Motor neuron (in vitro differentiated cells): ENCODE measurements around the gene TIPIN. TPM values are rescaled to one million over a fixed set of nuclear protein-coding genes. Genes with fewer than 3 reads are reported as not detected.

ENCODE experiments used
- ATAC-seq, 8 experiments: fragments of 200-7000 bp; cut with Tn5 transposase; replicated peaks in 6 of 8; 2 replicates each; pipeline ENCODE4 v1.8.0; 2021; ENCODE audit warnings: mild to moderate bottlenecking in 8 of 8, moderate library complexity in 8 of 8
- H3K27ac ChIP-seq, 2 donors: fragments of 250-450 bp; sonication (Bioruptor Pico); 2 replicates each; pipeline ENCODE4 v1.9.0; 2021; ENCODE audit warnings: antibody characterized with exemption in 2 of 2, mild to moderate bottlenecking in 2 of 2, moderate library complexity in 1 of 2
- H3K4me1 ChIP-seq, 2 donors: fragments of 250-450 bp; sonication (Bioruptor Pico); replicated peaks in 1 of 2; 2 replicates each; pipeline ENCODE4 v1.6.1; 2021; ENCODE audit warnings: antibody characterized with exemption in 2 of 2, mild to moderate bottlenecking in 2 of 2, moderate library complexity in 1 of 2
- H3K4me3 ChIP-seq, 5 donors: fragments of 250-450 bp; sonication (Bioruptor Pico); 2 replicates each; pipeline ENCODE4 v1.9.0; 2021; ENCODE audit warnings: antibody characterized with exemption in 5 of 5, mild to moderate bottlenecking in 5 of 5, moderate library complexity in 4 of 5
- WGBS, 10 experiments: fragments of 450-650 bp; shearing (Covaris generic); methylation state at CpG; one replicate each; pipeline ENCODE4 v1.0.0; 2022; 5-methylcytosine and 5-hydroxymethylcytosine counted together
- in situ Hi-C, 9 experiments: fragments of 400-800 bp; cut with MboI; loops; one replicate each; pipeline ENCODE4 v1.15.0; 2021; ENCODE audit warnings: low sequenced_read_pairs in 9 of 9, low pct_unique_long_range_greater_than_20kb in 2 of 9; ENCODE audit not compliant: unreplicated experiment in 9 of 9
- total RNA-seq, 8 experiments: library from RNA; unstranded; fragments of 300-600 nt; gene quantifications; 2 replicates each; pipeline versions ENCODE4 v1.2.3 to v1.2.4, GENCODE V29; 2022

Gene TIPIN
- 10 to 100 TPM in 7 of 8 experiments, 1 to 10 TPM in 1; 9.8 to 22.4 (median 13.2) TPM for total RNA-seq

GRCh38 chr15:66356359-66357236 lies at the start of gene TIPIN:
TSS of gene TIPIN (minus strand) at chr15:66356685. CDS start at chr15:66352947, 3,738 bp downstream.
- peak; percentile 97 to 100 (median 99) for ATAC-seq
- in situ Hi-C loops = no loop called here
- H3K27ac ChIP-seq = peak within 1 kb of the TSS; percentile 34 to 55
- WGBS, 10 experiments = 4 to 90% (median 20%) methylated on average over 3 to 16 of the region's 51 CpGs; no CpG with 5 or more reads in 2 of the 10 experiments
- H3K4me1 ChIP-seq = peaks cover 0 to 3% of the 10 kb centered on the region in 2 donors
- H3K4me3 ChIP-seq = peak within 1 kb of the TSS; percentile 45 to 56 (median 50)

GRCh38 chr15:66405615-66406014 lies 49.1 kb upstream of the TIPIN start:
- Histone ChIP-seq H3K27ac (peak overlapping the region in 1 of 2 donors; percentile 56), H3K4me1 (peaks cover 9 to 45% of the 10 kb centered on the region in 2 donors), H3K4me3 (no peak overlapping the region)
- ATAC-seq = peak in 1 of 8 experiments; percentile 54
- in situ Hi-C loops = no loop called here
- WGBS, 10 experiments = 0 to 86% (median 30%) methylated on average over 1 to 3 of the region's 3 CpGs; no CpG with 5 or more reads in 1 of the 10 experiments

- H3K4me3 ChIP-seq = no peak overlapping the region
- ATAC-seq = peak in 1 of 8 experiments; percentile 44
- peaks cover 9 to 45% of the 10 kb centered on the region in 2 donors for H3K4me1 ChIP-seq
- in situ Hi-C loops = no loop called here
- 67 to 100% (median 83%) methylated on average over 1 to 2 of the region's 2 CpGs; no CpG with 5 or more reads in 3 of the 10 experiments for WGBS, 10 experiments
- H3K27ac ChIP-seq = peak overlapping the region in 1 of 2 donors; percentile 56
These were observed 48.5 kb upstream of the TIPIN start for GRCh38 chr15:66405007-66405406.

GRCh38 chr15:66404532-66404931 lies 48.0 kb upstream of the TIPIN start:
- no peak for ATAC-seq
- in situ Hi-C loops = no loop called here
- H3K4me3 ChIP-seq = no peak overlapping the region
- peak overlapping the region in 1 of 2 donors; percentile 56 for H3K27ac ChIP-seq
- H3K4me1 ChIP-seq = peaks cover 9 to 45% of the 10 kb centered on the region in 2 donors
- 59 to 100% (median 78%) methylated on average over 2 to 7 of the region's 7 CpGs; no CpG with 5 or more reads in 2 of the 10 experiments for WGBS, 10 experiments

GRCh38 chr15:66404122-66404521 lies 47.6 kb upstream of the TIPIN start:
- WGBS, 10 experiments = 42 to 100% (median 81%) methylated on average over 1 to 8 of the region's 8 CpGs; no CpG with 5 or more reads in 1 of the 10 experiments
- no peak overlapping the region for H3K4me3 ChIP-seq
- in situ Hi-C loops = no loop called here
- ATAC-seq = no peak
- H3K27ac ChIP-seq = no peak overlapping the region
- H3K4me1 ChIP-seq = peaks cover 9 to 41% of the 10 kb centered on the region in 2 donors

GRCh38 chr15:66403323-66403722 lies 46.8 kb upstream of the TIPIN start:
- no peak overlapping the region for H3K27ac ChIP-seq

GRCh38 chr15:66402761-66403284 lies 46.3 kb upstream of the TIPIN start:
- 25 to 100% (median 90%) methylated on average over 1 to 3 of the region's 3 CpGs; no CpG with 5 or more reads in 1 of the 10 experiments for WGBS, 10 experiments
- Histone ChIP-seq H3K27ac (no peak overlapping the region), H3K4me1 (peaks cover 9 to 32% of the 10 kb centered on the region in 2 donors), H3K4me3 (no peak overlapping the region)
- in situ Hi-C loops = no loop called here
- no peak for ATAC-seq

More at GRCh38 chr15:66403323-66403722, 46.8 kb upstream of the TIPIN start:
- no peak overlapping the region for H3K4me3 ChIP-seq
- in situ Hi-C loops = no loop called here
- ATAC-seq = no peak
- WGBS, 10 experiments = 74 to 98% (median 85%) methylated on average over 1 to 5 of the region's 5 CpGs
- peaks cover 9 to 33% of the 10 kb centered on the region in 2 donors for H3K4me1 ChIP-seq

GRCh38 chr15:66401130-66402021 lies 44.9 kb upstream of the TIPIN start:
- Histone ChIP-seq H3K4me1 (peaks cover 9 to 32% of the 10 kb centered on the region in 2 donors), H3K27ac (no peak overlapping the region), H3K4me3 (no peak overlapping the region)
- ATAC-seq = peak in 3 of 8 experiments; percentile 31 to 79 (median 45)
- in situ Hi-C loops = no loop called here
- WGBS, 10 experiments = 53 to 92% (median 83%) methylated on average over 4 to 8 of the region's 8 CpGs; no CpG with 5 or more reads in 2 of the 10 experiments

GRCh38 chr15:66400351-66400774 lies 43.9 kb upstream of the TIPIN start:
- Histone ChIP-seq H3K4me1 (peaks cover 6 to 23% of the 10 kb centered on the region in 2 donors), H3K27ac (no peak overlapping the region), H3K4me3 (no peak overlapping the region)
- in situ Hi-C loops = no loop called here
- ATAC-seq = no peak
- WGBS, 10 experiments = 64 to 100% (median 86%) methylated on average over 1 to 3 of the region's 3 CpGs; no CpG with 5 or more reads in 2 of the 10 experiments

GRCh38 chr15:66399276-66399675 lies 42.8 kb upstream of the TIPIN start:
- Histone ChIP-seq H3K4me1 (peaks cover 0 to 12% of the 10 kb centered on the region in 2 donors), H3K27ac (no peak overlapping the region), H3K4me3 (no peak overlapping the region)
- no peak for ATAC-seq
- 80 to 100% (median 90%) methylated on average over 2 to 7 of the region's 8 CpGs; no CpG with 5 or more reads in 3 of the 10 experiments for WGBS, 10 experiments
- in situ Hi-C loops = loop anchor here in 1 of 9 experiments (25.0 kb wide), 1 partner anchor 88 kb away; the partner anchor contains the start of gene SNAPC5

GRCh38 chr15:66394915-66395314 lies 38.4 kb upstream of the TIPIN start:
- WGBS, 10 experiments = 89 to 100% (median 100%) methylated on average over 1 of the region's 1 CpG; no CpG with 5 or more reads in 4 of the 10 experiments
- Histone ChIP-seq H3K4me1 (no peaks in the 10 kb centered on the region), H3K4me3 (no peak overlapping the region), H3K27ac (no peak overlapping the region)
- ATAC-seq = no peak
- in situ Hi-C loops = loop anchor here in 1 of 9 experiments (25.0 kb wide), 1 partner anchor 92 kb away; the partner anchor contains the start of gene SNAPC5

- in situ Hi-C loops = loop anchor here in 1 of 9 experiments (25.0 kb wide), 1 partner anchor 93 kb away; the partner anchor contains the start of gene SNAPC5
- no peaks in the 10 kb centered on the region for H3K4me1 ChIP-seq
- H3K27ac ChIP-seq = no peak overlapping the region
- no peak overlapping the region for H3K4me3 ChIP-seq
- WGBS, 10 experiments = 67 to 100% (median 71%) methylated on average over 1 of the region's 1 CpG; no CpG with 5 or more reads in 7 of the 10 experiments
- ATAC-seq = no peak
These were observed 38.0 kb upstream of the TIPIN start for GRCh38 chr15:66394472-66394871.
